B cell (primary cell): ENCODE measurements around the gene LRRC25. TPM values are rescaled to one million over a fixed set of nuclear protein-coding genes. Genes with fewer than 3 reads are reported as not detected.

Experiments used
- ATAC-seq: fragments of 200-7000 bp; cut with Tn5 transposase; one replicate; pipeline ENCODE4 v1.10.0; 2021; ENCODE audit warnings: low read depth, mild to moderate bottlenecking, moderate number of reproducible peaks, moderate library complexity
- CTCF ChIA-PET: fragments of 350-600 bp; sonication (Branson Sonifier 250); formaldehyde crosslinking; loops from one replicate; lab custom pipeline; 2021; ENCODE audit warnings: antibody characterized with exemption, inconsistent platforms; lab: Charles Lee
- POLR2A ChIA-PET: fragments of 350-600 bp; sonication (Branson Sonifier 250); formaldehyde crosslinking; loops from one replicate; lab custom pipeline; 2021; ENCODE audit warnings: antibody characterized with exemption; lab: Charles Lee
- DNase-seq: peaks from one replicate; pipeline ENCODE4 v3.0.0; 2013
- H2AFZ ChIP-seq: 2 replicates; pipeline ENCODE4 v1.6.1; 2012; ENCODE audit warnings: mild to moderate bottlenecking, low read depth, low read length; ENCODE audit not compliant: insufficient read depth, poor library complexity, severe bottlenecking
- H3K27ac ChIP-seq, 2 donors: 1 replicate in 1 of 2; 2 replicates in 1 of 2; pipeline ENCODE4 v1.5.1; 2012 to 2013; ENCODE audit warnings: low read length in 2 of 2, mild to moderate bottlenecking in 2 of 2, moderate library complexity in 1 of 2
- H3K27me3 ChIP-seq, 4 experiments: fragments of 200-600 bp in 1 of 4; sonication (generic) in 1 of 4; replicated peaks in 1 of 4; 1 replicate in 2 of 4; 2 replicates in 2 of 4; pipeline versions ENCODE4 v1.6.1 to v1.7.0; 2013 to 2016; ENCODE audit warnings: low read length in 3 of 4, mild to moderate bottlenecking in 2 of 4, mixed read lengths in 1 of 4, moderate library complexity in 1 of 4; ENCODE audit not compliant: insufficient read depth in 4 of 4, control insufficient read depth in 3 of 4; ENCODE audit errors: control extremely low read depth in 1 of 4
- H3K36me3 ChIP-seq, 2 experiments: replicated peaks in 1 of 2; 1 replicate in 1 of 2; 2 replicates in 1 of 2; pipeline versions ENCODE4 v1.6.1 to v1.7.1; 2013; ENCODE audit warnings: low read length in 1 of 2; ENCODE audit not compliant: insufficient read depth in 2 of 2, control insufficient read depth in 1 of 2; ENCODE audit errors: control extremely low read depth in 1 of 2, extremely low read depth in 1 of 2
- H3K4me1 ChIP-seq, 2 donors: fragments of 200-600 bp in 1 of 2; sonication (generic) in 1 of 2; 1 replicate in 1 of 2; 2 replicates in 1 of 2; pipeline versions ENCODE4 v1.5.1 to v1.6.1; 2013 to 2017; ENCODE audit warnings: low read length in 2 of 2; ENCODE audit not compliant: control insufficient read depth in 2 of 2, insufficient read depth in 2 of 2
- H3K4me2 ChIP-seq: replicated peaks from 2 replicates; pipeline ENCODE3; 2012; ENCODE audit warnings: mild to moderate bottlenecking, low read depth, low read length; ENCODE audit not compliant: poor library complexity, severe bottlenecking
- H3K4me3 ChIP-seq, 5 experiments: fragments of 200-600 bp in 1 of 5; sonication (generic) in 1 of 5; 1 replicate in 3 of 5; 2 replicates in 2 of 5; pipeline versions ENCODE4 v1.5.1 to v1.7.0; 2011 to 2016; ENCODE audit warnings: low read length in 4 of 5, mild to moderate bottlenecking in 4 of 5, low read depth in 2 of 5, control low read depth in 1 of 5, moderate library complexity in 1 of 5; ENCODE audit not compliant: insufficient read depth in 1 of 5; ENCODE audit errors: control extremely low read depth in 1 of 5, extremely low read depth in 1 of 5
- H3K79me2 ChIP-seq: fragments of 200-600 bp; sonication (generic); one replicate; pipeline ENCODE4 v1.6.0; 2016; ENCODE audit warnings: low read length; ENCODE audit not compliant: control insufficient read depth, insufficient read depth
- H3K9ac ChIP-seq: fragments of 200-600 bp; sonication (generic); 2 replicates; pipeline ENCODE4 v1.6.1; 2017; ENCODE audit warnings: mild to moderate bottlenecking, low read length, moderate library complexity
- H3K9me3 ChIP-seq, 3 donors: one replicate each; pipeline versions ENCODE4 v1.6.1 to v1.7.1; 2013; ENCODE audit warnings: low read length in 2 of 3; ENCODE audit not compliant: control insufficient read depth in 2 of 3, insufficient read depth in 1 of 3; ENCODE audit errors: control extremely low read depth in 1 of 3
- H4K20me1 ChIP-seq: 2 replicates; pipeline ENCODE4 v1.6.0; 2012; ENCODE audit warnings: mild to moderate bottlenecking, low read length; ENCODE audit not compliant: insufficient read depth, control insufficient read depth, poor library complexity, severe bottlenecking
- H3K27ac Mint-ChIP-seq: one replicate; pipeline ENCODE4 v1.8.0; 2021; ENCODE audit warnings: mixed read lengths
- H3K27me3 Mint-ChIP-seq: one replicate; pipeline ENCODE4 v1.8.0; 2021; ENCODE audit warnings: mixed read lengths
- H3K4me1 Mint-ChIP-seq: one replicate; pipeline ENCODE4 v1.8.0; 2021; ENCODE audit warnings: mixed read lengths
- H3K4me3 Mint-ChIP-seq: one replicate; pipeline ENCODE4 v1.8.0; 2021; ENCODE audit warnings: mixed read lengths
- H3K9me3 Mint-ChIP-seq: one replicate; pipeline ENCODE4 v1.8.0; 2022; ENCODE audit warnings: mixed read lengths; ENCODE audit not compliant: insufficient read depth
- EZH2 ChIP-seq: IDR thresholded peaks from 2 replicates; pipeline ENCODE4 v1.6.1; 2012; ENCODE audit warnings: borderline replicate concordance, low read depth, mild to moderate bottlenecking, moderate library complexity, low read length; ENCODE audit not compliant: insufficient read depth, poor library complexity, severe bottlenecking
- WGBS: methylation state at CpG from one replicate; pipeline ENCODE4 v1.1.5; 2013; ENCODE audit warnings: missing lambda C conversion rate; ENCODE audit not compliant: insufficient coverage; 5-methylcytosine and 5-hydroxymethylcytosine counted together
- intact Hi-C: fragments of 100-400 bp; cut with micrococcal nuclease; formaldehyde crosslinking; loops from one replicate; pipeline ENCODE4 v1.10.0; 2022
- polyA plus RNA-seq: library from polyadenylated mRNA; depleted of rRNA; stranded (reverse); fragments of >200 nt; gene quantifications from 2 replicates; pipeline ENCODE4 v1.2.3, GENCODE V29; 2012
- total RNA-seq, 2 donors: library from RNA; stranded (reverse); fragments of 120-200 nt in 1 of 2; gene quantifications; 1 replicate in 1 of 2; 2 replicates in 1 of 2; pipeline versions ENCODE4 v1.2.3 to v1.2.4, GENCODE V29; 2013 to 2022
- TF ChIP-seq, protein P1 (sequence below): fragments of 200-600 bp; IDR thresholded peaks from one replicate; pipeline ENCODE4 v1.8.0; 2022; ENCODE audit warnings: antibody characterized with exemption, mild to moderate bottlenecking

The LRRC25 gene
- total and polyA plus RNA-seq, 2 donors (not counting 1 experiment from before 2014, with no cell fraction given), result 2.4 to 5.7 TPM

DNA sequence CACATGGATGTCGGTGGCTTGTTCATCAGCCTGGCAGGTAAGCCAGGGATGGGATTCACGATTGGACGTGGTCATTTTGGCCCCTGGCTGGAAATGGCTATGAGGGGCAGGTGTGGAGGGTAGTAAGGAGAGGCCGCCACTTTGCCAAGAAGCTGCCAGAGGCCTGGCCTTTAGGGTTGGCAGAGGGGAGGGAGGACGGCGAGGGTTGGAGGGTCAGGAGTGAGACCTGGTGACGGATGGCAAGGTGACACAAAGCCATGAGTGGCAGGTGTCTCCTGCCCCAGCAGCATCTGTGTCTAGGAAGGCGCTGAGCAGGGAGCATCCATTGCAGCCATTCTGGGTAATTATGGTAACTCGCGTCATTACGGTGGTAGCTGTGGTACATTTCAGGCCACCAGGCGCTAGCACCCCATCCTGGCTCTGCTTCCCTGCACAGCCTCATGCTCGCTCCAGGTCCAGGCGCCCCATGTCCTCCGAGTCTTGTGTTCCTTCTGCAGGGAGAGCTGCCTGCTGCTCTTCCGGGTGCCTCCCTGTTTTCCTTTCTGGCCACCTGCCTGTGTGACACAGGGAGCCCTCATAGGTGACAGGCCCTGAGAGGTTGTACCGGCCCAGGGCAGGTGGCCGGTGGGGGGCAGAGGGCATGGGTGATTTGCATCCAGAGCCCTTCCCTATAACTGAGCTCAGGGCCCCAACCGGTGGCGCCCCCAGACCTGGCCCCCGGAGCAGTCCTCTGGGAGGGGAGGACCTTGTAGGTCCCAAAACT is 26.0 kb upstream of the LRRC25 start:
- POLR2A ChIA-PET, result interaction anchor here (0.6 kb wide), 2 partner anchors 322 to 476 kb away, joined by 3 read pairs; no protein-coding TSS in a partner anchor
- Histone ChIP-seq H3K27me3 (peaks cover 0 to 10% (median 3%) of the 10 kb centered on the region in 4 experiments), H3K4me3 (no peak overlapping the region), H3K4me1 (peaks cover 29 to 43% of the 10 kb centered on the region in 2 donors), H3K4me2 (no peak overlapping the region), H3K79me2 (peaks cover 28% of the 10 kb centered on the region), H3K9ac (no peak overlapping the region), H4K20me1 (peaks cover 43% of the 10 kb centered on the region), H3K27ac (no peak overlapping the region), H2AFZ (no peak overlapping the region), H3K9me3 (peaks cover 0 to 5% (median 0%) of the 10 kb centered on the region in 3 donors), H3K36me3 (no peaks in the 10 kb centered on the region)
- peak; percentile 24 for DNase-seq
- TF ChIP-seq, protein P1, sequence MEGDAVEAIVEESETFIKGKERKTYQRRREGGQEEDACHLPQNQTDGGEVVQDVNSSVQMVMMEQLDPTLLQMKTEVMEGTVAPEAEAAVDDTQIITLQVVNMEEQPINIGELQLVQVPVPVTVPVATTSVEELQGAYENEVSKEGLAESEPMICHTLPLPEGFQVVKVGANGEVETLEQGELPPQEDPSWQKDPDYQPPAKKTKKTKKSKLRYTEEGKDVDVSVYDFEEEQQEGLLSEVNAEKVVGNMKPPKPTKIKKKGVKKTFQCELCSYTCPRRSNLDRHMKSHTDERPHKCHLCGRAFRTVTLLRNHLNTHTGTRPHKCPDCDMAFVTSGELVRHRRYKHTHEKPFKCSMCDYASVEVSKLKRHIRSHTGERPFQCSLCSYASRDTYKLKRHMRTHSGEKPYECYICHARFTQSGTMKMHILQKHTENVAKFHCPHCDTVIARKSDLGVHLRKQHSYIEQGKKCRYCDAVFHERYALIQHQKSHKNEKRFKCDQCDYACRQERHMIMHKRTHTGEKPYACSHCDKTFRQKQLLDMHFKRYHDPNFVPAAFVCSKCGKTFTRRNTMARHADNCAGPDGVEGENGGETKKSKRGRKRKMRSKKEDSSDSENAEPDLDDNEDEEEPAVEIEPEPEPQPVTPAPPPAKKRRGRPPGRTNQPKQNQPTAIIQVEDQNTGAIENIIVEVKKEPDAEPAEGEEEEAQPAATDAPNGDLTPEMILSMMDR, result no peak
- TF ChIP-seq EZH2, result no peak
- intact Hi-C loops, result loop anchor here (5.0 kb wide), 1 partner anchor 36 kb away; the partner anchor contains the start of gene GDF15
- no peaks in the 10 kb centered on the region for H3K9me3 Mint-ChIP-seq
- CTCF ChIA-PET, result no interaction called here
- H3K4me3 Mint-ChIP-seq, result no peak overlapping the region
- 94% methylated on average over 21 of the region's 21 CpGs for WGBS
- no peak overlapping the region for H3K27ac Mint-ChIP-seq
- H3K4me1 Mint-ChIP-seq, result peaks cover 39% of the 10 kb centered on the region
- ATAC-seq, result no peak
- H3K27me3 Mint-ChIP-seq, result peaks cover 4% of the 10 kb centered on the region
